GM12872 (cell line): ENCODE measurements around the gene WLS.

Experiments used
- CTCF ChIP-seq: IDR thresholded peaks from 3 replicates; pipeline ENCODE4 v1.5.1; 2011; ENCODE audit warnings: low read depth, mild to moderate bottlenecking, low read length, moderate library complexity; ENCODE audit not compliant: insufficient read depth

WLS gene

DNA sequence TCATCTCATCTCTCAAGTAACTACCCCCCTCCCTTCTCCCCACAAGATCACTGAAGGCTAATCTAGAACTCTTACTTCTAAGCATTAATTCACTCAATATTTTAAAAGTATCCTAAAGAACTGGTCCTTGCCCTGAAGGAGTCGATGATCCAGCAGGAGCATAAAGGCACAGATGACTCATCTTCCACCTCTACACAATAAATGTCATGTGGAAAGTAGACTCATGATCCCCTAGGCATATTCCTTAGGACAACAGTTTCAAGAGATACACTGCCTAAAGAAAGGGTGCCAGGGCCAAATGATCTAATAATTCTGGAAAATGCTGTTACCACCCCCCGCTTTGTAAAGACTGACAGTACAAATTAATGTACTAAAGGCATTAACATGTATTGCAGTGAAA is 96.1 kb downstream of the WLS start:
- no peak for TF ChIP-seq CTCF

- TF ChIP-seq CTCF: no peak
Measured at GRCh38 chr1:68132426-68133130, 99.7 kb downstream of the WLS start.

DNA sequence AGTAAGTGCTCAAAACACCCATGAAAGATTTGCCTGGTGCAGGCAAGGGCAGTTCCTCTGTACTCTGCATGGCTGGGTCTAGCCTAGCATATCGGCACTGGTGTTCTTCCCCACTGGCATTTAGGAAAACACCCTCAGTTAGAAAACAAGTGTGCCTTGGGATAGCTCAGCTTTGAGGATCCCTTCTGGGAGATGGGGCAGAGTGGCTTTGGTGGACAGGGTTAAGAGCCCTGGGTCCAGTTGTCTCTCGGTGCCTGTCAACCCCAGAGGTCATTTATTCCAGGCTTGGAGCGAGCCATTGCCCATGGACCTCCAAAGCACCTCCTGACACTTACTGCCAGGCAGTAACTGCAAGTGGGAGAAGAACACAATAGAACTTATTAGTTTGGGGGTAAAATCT is 101.1 kb downstream of the WLS start:
- no peak for TF ChIP-seq CTCF

DNA sequence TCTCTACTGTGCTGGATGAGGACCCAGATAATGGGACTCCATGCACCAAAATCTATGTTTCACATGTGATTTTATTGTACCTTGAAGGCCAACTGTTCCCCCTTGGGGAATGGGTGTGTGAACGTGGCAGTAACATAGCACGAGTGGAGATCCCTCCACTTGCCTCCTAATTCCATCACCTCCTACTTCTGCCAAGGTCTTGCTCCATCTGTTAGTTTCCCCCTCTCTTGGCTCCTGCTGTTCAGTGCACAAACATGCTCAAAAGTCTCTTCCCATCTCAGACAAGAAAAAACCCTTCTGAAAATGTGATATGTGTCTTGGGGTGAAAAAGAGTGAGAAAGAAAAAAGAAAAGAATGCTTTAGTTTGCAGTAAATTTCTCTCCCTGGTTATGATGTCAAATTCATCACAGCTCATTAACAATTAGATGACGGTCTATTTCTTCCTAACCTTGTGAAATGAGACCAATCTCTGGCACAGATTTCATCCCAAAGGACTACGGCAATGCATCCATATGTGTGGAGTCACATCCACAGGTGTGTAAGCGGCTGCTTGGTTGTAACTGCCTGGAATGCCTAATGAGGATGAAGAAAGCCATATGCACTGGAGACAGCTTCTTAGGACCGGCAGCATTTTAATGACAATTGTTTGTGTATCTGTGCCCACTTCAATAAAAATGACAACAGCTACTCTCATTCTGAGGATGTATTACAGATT is 102.6 kb downstream of the WLS start:
- no peak for TF ChIP-seq CTCF

GRCh38 chr1:68128820-68129219 is 103.5 kb downstream of the WLS start:
- TF ChIP-seq CTCF: no peak

- TF ChIP-seq CTCF: no peak
Measured at GRCh38 chr1:68128157-68128556, 104.2 kb downstream of the WLS start.

DNA sequence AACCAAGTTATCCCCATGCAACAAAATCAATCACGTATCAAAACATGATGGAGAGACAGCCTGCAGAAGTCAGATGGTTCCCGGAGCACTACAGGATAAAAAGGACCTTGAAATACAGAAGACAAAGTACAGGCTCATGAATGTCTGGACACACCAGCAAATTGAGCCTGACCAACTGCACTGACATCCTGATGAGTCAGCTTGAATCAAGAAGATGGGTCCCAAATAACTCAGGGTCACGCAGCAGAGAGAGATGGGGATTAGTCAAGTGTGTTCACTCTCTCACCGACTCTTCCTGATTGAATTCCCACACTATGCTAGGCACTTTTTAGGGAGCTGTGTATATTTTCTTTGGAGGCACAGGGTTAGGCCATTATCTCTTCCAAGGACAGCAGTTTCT is 110.8 kb downstream of the WLS start:
- TF ChIP-seq CTCF: no peak
